ENCODE data around the gene RPL3.

Gene RPL3

DNA sequence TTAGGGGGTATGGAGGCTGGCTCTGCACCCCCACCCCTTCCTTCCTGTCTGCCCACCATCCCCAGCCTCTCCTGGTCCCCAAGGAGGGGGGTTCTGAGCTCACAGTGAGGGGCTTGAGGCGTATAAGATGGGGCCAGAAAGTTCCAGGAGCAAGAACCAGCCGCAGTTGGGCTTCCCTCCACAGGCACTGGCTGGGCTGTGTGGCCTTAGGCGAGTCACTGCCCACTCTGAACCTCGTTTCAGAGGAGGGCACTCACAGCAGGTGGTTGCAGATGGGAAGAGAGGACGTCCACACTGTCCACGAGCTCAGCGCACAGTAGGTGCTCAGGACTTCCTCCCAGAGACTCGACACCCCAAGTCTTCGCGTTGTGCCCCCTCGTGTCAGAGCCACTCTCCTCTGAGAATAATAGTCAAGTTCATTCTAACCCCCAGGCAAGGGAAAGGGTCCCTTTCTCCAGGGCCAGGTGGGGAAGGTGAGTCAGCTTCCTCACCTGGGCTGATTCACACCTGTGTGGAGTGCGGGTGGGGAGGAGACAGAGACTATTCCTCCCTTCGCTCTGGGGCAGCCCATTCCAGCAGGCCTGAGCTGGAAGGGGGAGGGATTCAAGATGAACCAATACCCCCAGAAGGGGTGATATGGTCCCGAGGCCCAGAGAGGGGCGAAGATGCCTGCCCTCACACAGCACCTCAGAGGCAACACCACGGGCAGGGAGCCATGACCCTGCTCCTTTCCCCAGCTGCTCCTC, 29.3 kb downstream of the RPL3 start:
- Mint-ChIP-seq H3K27me3 (no peaks in the 10 kb centered on the region), H3K36me3 (ENCODE audit: low read depth) (no peaks in the 10 kb centered on the region), H3K27ac (no peak overlapping the region), H3K4me1 (ENCODE audit: low read depth) (peaks cover 5% of the 10 kb centered on the region), H3K9me3 (no peaks in the 10 kb centered on the region), H3K4me3 (no peak overlapping the region)
- DNase-seq = no peak

DNA sequence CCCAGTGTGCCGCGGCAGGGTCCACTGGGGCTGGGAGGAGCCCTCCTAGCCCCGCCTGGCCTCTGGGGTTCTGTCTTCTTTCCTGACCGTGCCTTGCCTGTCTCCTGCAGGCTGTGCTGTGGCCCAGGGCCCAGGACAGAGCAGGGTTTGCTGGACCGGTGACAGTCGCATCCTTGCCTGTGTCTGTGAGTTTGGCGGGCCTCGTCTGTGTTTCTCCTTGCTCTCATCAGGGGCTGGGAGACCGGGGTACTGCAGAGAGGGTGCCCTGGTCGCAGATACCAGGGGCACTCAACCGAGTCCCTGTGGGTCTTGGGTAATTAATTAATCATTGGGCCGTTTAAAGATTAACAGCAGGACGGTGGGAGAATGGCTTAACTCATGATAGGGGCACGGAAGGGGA, 29.9 kb downstream of the RPL3 start:
- H3K4me1 Mint-ChIP-seq (ENCODE audit: low read depth) = peaks cover 5% of the 10 kb centered on the region
- no peak overlapping the region for H3K4me3 Mint-ChIP-seq
- no peaks in the 10 kb centered on the region for H3K9me3 Mint-ChIP-seq
- H3K27me3 Mint-ChIP-seq = no peaks in the 10 kb centered on the region
- H3K36me3 Mint-ChIP-seq (ENCODE audit: low read depth) = no peaks in the 10 kb centered on the region
- peak overlapping the region; percentile 26 for H3K27ac Mint-ChIP-seq
- no peak for DNase-seq

DNA sequence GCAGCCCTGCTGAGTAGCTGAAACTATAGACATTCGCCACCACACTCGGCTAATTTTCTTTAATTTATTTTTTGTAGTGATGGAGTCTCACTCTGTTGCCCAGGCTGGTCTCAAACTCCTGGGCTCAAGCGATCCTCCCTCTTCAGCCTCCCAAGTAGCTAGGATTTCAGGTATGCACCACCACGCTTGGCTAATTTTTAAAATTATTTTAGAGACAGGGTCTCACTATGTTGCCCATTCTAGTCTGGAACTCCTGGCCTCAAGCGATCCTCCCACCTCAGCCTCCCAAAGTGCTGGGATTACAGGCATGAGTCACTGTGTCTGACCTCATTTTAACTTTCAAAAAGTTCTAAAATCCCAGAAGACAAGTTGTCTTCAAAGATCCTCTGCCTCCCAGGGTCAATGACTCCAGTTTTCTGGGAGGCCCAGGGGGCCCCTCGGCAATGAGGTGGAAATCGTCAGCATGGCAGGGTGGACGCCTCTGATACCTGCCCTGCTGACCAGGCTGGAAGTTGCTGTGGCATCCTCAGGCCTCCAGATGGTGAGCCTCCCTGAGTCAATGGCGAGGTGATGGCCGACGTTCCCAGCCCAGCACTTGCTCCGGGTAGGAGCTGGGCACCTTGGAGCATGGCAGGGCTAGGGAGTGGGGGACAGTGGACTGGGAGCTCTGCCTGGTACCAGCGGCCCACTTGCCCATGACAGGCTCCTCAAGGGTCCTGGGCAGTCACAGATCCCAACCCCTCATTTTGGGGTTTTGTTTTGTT, 31.1 kb downstream of the RPL3 start:
- DNase-seq = no peak
- Mint-ChIP-seq H3K9me3 (no peaks in the 10 kb centered on the region), H3K36me3 (ENCODE audit: low read depth) (no peaks in the 10 kb centered on the region), H3K4me1 (ENCODE audit: low read depth) (peaks cover 5% of the 10 kb centered on the region), H3K27ac (no peak overlapping the region), H3K4me3 (no peak overlapping the region), H3K27me3 (no peaks in the 10 kb centered on the region)

DNA sequence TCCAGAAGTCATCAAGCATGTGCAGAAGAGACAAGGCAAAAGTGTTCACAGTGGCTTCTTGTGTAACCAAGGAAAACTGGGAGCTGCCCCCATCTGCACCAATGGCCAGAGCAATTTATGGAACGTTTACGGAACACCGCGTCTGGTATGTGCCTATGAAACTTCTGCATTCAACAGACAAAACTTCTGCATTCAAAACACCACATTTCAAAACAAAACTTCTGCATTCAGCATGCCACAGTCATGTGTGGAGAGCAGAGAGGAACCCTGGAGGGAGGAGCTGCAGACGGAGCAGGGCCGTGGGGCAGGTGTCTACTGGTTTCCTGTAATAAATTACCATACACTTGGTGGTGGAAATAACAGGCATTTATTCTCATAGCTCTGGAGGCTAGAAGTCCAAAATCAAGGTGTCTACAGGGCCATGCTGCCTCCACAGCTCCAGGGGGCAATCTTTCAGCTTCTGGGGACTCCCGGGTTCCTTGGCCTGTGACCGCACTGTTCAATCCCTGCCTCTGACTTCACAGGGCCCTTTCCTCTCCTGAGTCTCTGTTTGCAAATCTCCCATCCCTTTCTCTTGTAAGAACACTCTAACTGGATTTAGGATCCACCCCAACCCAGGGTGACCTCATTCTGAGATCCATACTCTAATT, 32.2 kb downstream of the RPL3 start:
- H3K27me3 Mint-ChIP-seq = no peaks in the 10 kb centered on the region
- H3K36me3 Mint-ChIP-seq (ENCODE audit: low read depth) = no peaks in the 10 kb centered on the region
- peaks cover 5% of the 10 kb centered on the region for H3K4me1 Mint-ChIP-seq (ENCODE audit: low read depth)
- no peak overlapping the region for H3K4me3 Mint-ChIP-seq
- no peak for DNase-seq
- no peaks in the 10 kb centered on the region for H3K9me3 Mint-ChIP-seq
- H3K27ac Mint-ChIP-seq = no peak overlapping the region

DNA sequence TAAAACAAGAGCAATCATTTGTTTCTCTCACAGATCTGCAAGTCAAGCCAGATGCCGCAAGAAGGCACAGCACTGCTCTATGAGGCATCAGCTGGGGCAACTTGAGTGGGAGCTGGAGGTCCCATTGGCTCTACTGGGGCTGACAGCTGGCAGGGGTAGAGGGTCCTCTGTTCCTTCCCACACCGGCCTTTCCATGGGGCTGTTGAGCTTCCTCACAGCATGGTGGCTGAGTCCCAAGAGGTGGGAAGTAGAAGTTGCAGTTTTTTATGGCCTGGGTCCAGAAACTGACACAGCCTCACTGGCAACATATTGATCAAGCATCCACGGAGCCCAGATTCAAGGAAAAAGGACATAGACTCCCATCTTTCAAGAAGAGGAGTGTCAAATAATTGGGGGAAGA, 34.4 kb downstream of the RPL3 start:
- H3K27me3 Mint-ChIP-seq = peaks cover 2% of the 10 kb centered on the region
- no peaks in the 10 kb centered on the region for H3K36me3 Mint-ChIP-seq (ENCODE audit: low read depth)
- peaks cover 5% of the 10 kb centered on the region for H3K4me1 Mint-ChIP-seq (ENCODE audit: low read depth)
- no peak overlapping the region for H3K27ac Mint-ChIP-seq
- H3K4me3 Mint-ChIP-seq = no peak overlapping the region
- no peaks in the 10 kb centered on the region for H3K9me3 Mint-ChIP-seq
- no peak for DNase-seq

DNA sequence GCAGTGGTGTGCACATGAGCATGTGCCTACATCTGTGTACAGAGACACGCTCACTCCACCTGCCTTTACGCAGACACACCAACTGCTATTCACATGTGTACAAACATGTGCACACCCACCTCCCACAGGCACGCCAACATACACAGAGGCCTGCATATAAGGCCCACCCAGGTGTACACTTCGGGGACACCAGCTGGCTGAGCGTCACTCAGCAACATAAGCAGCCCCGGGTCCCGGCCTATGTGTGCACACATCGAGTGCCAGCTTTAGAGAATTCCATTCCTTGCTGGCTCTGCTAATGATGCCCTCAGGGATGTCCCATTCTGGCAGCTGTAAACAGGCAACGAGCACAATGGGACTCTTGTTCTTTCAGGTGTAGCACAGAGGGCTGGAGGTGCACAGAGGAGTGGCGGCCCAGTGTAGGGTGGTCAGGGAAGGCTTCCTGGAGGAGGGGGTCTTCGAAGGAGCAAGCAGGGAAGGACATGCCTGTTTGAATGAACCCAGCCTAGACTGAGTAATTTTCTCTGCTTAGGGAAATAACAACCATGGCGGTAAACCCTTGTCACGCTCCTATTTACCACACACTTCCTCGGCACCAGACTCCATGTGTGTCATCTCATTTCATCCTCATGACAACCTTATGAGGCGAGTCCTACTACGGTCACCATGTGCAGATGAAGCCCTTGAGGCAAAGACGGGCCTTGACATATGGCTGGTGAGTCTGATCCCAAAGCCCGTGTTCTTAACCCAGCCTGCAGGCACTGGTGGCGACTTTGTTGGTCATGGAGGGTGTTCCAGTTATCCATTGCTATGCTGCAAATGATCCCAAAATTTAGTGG, 35.1 kb downstream of the RPL3 start:
- no peak overlapping the region for H3K27ac Mint-ChIP-seq
- no peak overlapping the region for H3K4me3 Mint-ChIP-seq
- DNase-seq = no peak
- peaks cover 4% of the 10 kb centered on the region for H3K27me3 Mint-ChIP-seq
- H3K9me3 Mint-ChIP-seq = no peaks in the 10 kb centered on the region
- peaks cover 5% of the 10 kb centered on the region for H3K4me1 Mint-ChIP-seq (ENCODE audit: low read depth)
- H3K36me3 Mint-ChIP-seq (ENCODE audit: low read depth) = no peaks in the 10 kb centered on the region

DNA sequence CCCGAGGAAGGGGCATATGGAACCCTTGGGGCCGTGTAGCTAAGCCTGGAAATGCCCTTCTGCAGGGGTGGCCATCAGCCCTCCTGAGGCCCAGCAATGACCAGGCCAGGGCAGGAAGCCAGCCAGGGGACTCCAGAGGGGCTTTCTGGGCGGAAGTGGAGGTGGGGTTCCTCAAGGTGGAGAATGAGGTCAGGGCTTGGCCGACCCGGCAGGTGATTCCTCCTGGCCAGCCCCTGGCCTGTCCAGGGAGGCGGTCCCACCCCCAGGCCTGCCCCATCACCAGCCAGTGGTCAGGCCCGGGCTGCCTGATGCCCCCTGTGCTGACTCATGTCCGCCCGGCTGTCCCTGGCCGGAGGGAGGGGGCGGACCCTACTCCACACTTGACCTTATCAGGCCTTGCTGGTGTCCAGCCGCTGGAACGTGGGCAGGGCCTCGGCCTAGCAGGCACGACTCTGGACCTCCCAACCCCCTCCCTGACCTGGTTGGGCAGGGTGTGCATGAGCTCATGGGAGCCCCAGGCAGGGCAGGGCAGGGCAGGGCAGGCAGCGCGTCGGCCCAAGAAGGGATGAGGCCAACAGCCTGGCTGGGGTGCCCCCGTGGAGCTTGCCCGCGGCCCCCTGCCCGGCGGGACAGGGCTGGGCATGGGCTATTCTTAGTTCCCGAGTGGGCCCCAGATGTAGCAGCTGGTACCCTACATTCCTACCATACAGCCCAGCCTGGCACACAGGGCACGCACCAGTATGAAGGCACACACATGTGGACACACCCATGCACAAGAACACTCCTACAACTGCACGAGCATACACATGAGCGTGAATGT, 35.9 kb downstream of the RPL3 start:
- no peak for DNase-seq
- Mint-ChIP-seq H3K27me3 (peaks cover 10% of the 10 kb centered on the region), H3K4me1 (ENCODE audit: low read depth) (peaks cover 5% of the 10 kb centered on the region), H3K4me3 (no peak overlapping the region), H3K9me3 (no peaks in the 10 kb centered on the region), H3K27ac (no peak overlapping the region), H3K36me3 (ENCODE audit: low read depth) (no peaks in the 10 kb centered on the region)

DNA sequence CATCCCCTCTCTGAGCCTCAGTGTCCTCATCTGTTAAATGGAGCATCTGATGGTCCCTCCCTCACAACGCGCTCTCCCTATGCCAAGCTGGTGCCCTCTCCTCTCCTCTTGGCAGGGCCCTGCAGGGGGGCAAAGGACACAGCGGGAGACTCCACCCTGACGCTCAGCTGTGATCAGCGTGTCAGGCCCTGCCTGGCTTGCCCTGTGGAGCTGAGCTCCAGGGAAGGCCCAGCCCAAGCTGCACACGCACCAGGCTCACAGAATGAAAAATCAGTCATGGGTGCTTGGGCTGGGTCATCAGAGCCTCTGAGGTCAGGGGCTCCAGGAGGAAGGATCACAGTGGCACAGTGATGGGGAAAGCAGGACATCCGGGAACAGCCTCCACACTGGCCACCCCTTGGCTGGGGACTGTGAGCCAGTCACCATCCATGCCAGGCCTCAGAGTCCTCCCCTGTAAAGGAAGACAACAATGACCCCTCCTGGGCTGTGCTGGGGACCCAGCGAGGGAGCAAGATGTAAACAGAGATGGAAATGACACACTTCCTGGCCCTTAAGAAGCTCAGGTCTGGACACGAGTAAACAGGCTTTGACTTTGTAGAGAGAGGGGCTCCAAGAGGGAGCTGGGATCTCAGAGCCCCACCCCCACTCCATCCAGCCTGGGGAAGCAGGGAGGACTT, 36.6 kb downstream of the RPL3 start:
- Mint-ChIP-seq H3K36me3 (ENCODE audit: low read depth) (no peaks in the 10 kb centered on the region), H3K9me3 (no peaks in the 10 kb centered on the region), H3K27me3 (peaks cover 10% of the 10 kb centered on the region), H3K27ac (peak overlapping the region; percentile 11), H3K4me1 (ENCODE audit: low read depth) (peaks cover 5% of the 10 kb centered on the region), H3K4me3 (no peak overlapping the region)
- DNase-seq = no peak

DNA sequence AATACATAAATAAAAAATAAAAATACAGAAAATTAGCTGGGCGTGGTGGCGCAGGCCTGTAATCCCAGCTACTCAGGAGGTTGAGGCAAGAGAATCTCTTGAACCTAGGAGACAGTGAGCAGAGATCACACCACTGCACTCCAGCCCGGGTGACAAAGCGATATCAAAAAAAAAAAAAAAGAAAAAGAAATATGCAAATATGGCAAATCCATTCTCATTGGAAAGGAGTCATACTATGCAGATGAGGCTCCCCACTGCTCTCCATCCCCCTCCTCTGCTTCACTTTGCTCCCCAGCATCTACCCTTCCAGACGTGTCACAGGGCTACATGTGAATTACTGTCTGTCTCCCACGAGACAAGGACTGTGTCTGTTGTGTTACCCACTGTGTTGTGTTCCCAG, 38.3 kb downstream of the RPL3 start:
- peaks cover 17% of the 10 kb centered on the region for H3K27me3 Mint-ChIP-seq

DNA sequence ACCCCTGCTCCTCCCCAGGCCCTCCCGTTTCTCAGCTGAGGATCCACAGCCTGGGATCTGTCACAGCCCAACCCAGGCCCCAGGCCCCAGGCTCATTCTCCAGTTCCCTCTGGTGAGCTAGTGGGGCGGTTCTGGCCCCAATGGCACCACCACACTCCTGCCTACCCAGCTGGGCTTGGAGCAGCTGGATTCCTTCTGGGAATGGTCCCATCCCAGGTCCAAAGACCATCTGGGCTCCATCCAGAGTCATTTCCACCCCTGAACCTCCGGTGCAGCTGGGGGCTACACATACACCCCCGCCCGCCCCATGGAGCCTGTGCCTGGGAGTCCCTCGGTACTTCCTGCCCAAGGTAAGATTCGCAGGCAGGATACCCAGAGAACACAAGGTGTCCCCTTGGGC, 39.2 kb downstream of the RPL3 start:
- H3K9me3 Mint-ChIP-seq = peaks cover 4% of the 10 kb centered on the region
- no peak for DNase-seq
- peaks cover 19% of the 10 kb centered on the region for H3K27me3 Mint-ChIP-seq
- H3K27ac Mint-ChIP-seq = no peak overlapping the region
- no peaks in the 10 kb centered on the region for H3K4me1 Mint-ChIP-seq (ENCODE audit: low read depth)
- H3K36me3 Mint-ChIP-seq (ENCODE audit: low read depth) = no peaks in the 10 kb centered on the region
- H3K4me3 Mint-ChIP-seq = no peak overlapping the region

More for the DNA sequence above, 38.3 kb downstream of the RPL3 start:
- no peak for DNase-seq
- Mint-ChIP-seq H3K4me1 (ENCODE audit: low read depth) (no peaks in the 10 kb centered on the region), H3K27ac (no peak overlapping the region), H3K36me3 (ENCODE audit: low read depth) (no peaks in the 10 kb centered on the region), H3K4me3 (no peak overlapping the region), H3K9me3 (peaks cover 4% of the 10 kb centered on the region)

DNA sequence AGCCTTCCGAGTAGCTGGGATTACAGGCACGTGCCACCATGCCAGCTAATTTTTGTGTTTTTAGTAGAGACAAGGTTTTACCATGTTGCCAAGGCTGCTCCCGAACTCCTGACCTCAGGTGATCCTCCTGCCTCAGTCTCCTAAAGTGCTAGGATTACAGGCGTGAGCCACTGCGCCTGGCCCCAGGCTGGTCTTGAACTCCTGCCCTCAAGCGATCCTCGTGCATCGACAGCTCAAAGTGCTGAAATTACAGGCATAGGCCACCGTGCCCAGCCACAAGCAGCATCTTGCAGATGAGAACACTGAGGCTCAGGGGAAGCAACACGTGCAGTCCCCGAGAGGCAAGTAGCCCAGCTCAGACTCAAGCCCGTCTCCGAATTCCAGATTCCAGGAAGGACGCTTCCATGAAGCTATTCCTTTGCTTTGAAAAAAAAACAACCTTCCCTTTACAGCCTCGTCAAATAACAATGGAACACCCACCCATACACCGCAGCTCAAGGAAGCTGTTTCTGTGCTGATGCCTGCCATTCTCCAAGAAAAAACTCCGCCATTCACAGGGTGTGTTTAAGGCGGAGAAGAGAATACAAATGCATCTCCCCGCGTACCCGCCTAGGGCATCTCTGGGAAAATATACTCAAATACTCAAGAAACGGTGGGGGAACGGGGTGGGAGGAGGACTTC, 40.1 kb downstream of the RPL3 start:
- Mint-ChIP-seq H3K4me3 (no peak overlapping the region), H3K9me3 (peaks cover 4% of the 10 kb centered on the region), H3K36me3 (ENCODE audit: low read depth) (no peaks in the 10 kb centered on the region), H3K4me1 (ENCODE audit: low read depth) (no peaks in the 10 kb centered on the region), H3K27ac (no peak overlapping the region), H3K27me3 (peaks cover 19% of the 10 kb centered on the region)
- no peak for DNase-seq

DNA sequence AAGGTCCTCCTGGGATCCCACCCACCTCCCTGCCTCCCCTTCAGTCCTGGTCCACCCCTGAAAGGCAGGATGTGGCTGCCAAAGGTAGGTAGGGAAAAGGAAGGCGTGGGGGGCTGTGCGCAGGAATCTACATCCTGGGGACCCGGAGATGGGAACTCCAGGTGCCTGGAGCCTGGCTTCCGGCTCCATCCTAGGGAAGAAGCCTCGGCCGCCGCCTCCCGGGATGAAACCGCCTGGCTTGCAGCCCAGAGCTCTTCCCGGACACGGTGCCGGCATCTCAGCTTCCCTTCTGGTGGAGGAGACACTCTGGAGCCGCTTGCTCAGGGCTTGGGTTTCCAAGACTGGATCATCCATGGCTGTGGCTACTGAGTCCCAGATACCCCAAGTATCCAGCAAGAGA, 41.4 kb downstream of the RPL3 start:
- H3K9me3 Mint-ChIP-seq = peaks cover 4% of the 10 kb centered on the region
- DNase-seq = no peak
- no peaks in the 10 kb centered on the region for H3K36me3 Mint-ChIP-seq (ENCODE audit: low read depth)
- H3K4me1 Mint-ChIP-seq (ENCODE audit: low read depth) = no peaks in the 10 kb centered on the region
- H3K4me3 Mint-ChIP-seq = no peak overlapping the region
- H3K27me3 Mint-ChIP-seq = peaks cover 19% of the 10 kb centered on the region
- no peak overlapping the region for H3K27ac Mint-ChIP-seq

DNA sequence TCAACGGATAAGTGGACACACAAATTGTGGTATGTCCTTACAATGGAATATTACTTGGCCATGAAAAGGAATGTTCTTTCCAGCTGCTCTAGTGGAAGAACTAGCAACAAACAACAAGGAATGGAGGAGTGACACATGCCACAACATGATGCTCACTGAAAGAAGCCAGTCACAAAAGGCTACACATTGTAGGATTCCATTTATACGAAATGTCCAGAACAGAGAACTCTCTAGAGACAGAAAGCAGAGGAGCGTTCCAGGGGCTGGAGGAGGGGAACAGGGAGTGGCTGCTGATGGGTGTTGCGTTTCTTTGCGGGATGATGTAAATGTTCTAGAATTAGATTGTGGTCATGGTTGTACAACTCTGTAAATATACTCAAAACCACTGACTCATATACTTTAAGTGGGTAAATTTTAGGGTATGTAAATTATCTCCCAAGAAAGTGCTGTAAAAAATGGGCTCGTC, 42.2 kb downstream of the RPL3 start:
- DNase-seq = no peak
- Mint-ChIP-seq H3K27ac (no peak overlapping the region), H3K36me3 (ENCODE audit: low read depth) (no peaks in the 10 kb centered on the region), H3K9me3 (peaks cover 4% of the 10 kb centered on the region), H3K27me3 (peaks cover 19% of the 10 kb centered on the region), H3K4me3 (no peak overlapping the region), H3K4me1 (ENCODE audit: low read depth) (no peaks in the 10 kb centered on the region)
